Stimulated activated CD8-positive, alpha-beta memory T cell treated with anti-CD3 and anti-CD28 coated beads, Interleukin-7, amount 100 ng/mL, for 4 hours (primary cell): ENCODE data around the gene LGALS3.
"Not testable (repeated sequence)": the region's sequence is repeated elsewhere in the genome, so short reads cannot be mapped to it uniquely, and the experiment has no call there.

Source experiments
- DNase-seq, 2 donors: peaks; one replicate each; pipeline ENCODE4 v3.0.0-alpha.2; 2020; ENCODE audit warnings: low read depth in 2 of 2

Gene LGALS3

DNA sequence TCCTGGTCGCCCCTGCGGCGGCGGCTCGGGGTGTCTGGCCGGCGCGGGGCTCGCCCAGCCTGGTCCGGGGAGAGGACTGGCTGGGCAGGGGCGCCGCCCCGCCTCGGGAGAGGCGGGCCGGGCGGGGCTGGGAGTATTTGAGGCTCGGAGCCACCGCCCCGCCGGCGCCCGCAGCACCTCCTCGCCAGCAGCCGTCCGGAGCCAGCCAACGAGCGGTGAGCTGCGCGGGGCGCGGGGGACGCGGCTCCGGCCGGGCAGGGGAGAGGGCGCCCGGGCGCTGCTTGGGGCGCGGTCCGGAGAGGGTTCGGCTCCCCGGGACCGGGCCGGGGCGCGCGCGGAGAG is at the start of gene LGALS3:
LGALS3 (plus strand) TSS at position 167 of the 342 bp plus-strand sequence. CDS start 8,122 bp downstream, outside the sequence.
- peak in 1 of 2 donors; percentile 33 for DNase-seq

DNA sequence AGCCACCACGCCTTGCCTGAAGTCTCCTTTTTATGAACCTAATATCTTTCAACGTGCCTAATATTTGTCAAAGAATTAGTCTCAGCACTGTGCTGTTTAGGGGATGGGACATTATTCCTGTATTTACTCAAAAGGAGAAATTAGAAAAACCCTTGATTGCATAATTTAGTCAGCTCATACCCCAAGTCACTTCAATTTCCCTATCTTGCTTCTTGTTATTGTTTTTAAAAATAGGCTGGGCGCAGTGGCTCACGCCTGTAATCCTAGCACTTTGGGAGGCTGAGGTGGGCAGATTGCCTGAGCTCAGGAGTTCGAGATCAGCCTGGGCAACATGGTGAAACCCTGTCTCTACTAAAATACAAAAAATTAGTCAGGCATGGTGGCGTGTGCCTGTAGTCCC is 49.1 kb upstream of the LGALS3 start:
- not testable (repeated sequence) for DNase-seq

DNA sequence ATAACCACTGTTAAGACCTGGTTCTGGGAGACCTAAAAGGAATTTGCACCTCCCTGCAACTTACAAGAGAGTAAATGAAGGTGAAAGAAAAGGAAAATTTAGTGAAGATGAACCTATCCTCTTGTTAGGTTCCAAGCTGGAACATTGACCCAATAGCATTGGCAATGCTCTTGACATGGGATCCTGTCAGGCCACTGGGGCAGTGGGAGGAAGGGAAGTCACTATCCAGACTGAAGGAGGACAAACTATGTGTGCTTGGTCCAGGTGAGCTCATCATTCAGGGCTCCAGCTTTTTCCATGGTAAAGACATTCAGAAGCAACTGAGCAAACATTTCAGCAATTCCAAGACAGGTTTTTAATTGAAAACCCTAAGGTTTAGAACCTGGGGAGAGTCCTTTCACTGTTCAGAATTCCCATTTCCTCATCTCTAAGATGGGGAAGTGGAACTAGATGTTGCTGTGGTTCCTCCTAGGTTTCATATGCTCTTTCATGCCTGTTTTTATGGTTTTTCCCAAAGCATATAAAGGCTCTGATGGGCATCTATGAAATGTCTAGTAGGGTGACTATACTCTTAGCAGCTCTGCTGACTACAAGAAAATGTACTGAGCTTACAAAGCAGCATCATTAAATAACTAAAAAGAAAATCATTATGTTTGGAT is 44.5 kb upstream of the LGALS3 start:
- no peak for DNase-seq

DNA sequence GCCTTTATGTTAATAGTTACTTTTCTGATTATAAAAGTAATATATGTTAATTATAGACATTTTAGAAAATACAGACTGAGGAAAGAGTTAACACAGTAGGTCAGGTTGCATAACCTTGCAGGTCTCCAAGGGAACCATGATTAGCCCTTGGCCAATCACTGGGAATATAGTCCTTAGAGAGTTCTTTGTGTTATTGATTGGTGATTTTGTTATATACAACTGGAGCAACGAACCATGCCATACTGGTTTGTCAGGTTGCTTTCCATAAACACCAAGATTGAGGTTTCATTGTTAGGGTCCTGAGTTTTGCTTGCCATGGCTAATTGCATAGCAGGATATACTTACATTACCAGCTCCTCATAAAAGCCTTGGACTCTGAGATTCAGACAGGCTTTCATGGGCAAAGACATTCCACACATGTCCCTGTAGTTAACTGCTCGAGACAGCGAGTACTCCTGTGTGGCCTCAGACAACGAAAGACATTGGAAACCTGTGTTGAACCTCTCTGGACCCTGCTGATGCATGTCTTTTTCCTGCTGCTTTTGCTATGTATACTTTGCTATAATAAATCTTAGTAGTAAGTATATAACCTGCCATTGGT is 43.9 kb upstream of the LGALS3 start:
- no peak for DNase-seq

DNA sequence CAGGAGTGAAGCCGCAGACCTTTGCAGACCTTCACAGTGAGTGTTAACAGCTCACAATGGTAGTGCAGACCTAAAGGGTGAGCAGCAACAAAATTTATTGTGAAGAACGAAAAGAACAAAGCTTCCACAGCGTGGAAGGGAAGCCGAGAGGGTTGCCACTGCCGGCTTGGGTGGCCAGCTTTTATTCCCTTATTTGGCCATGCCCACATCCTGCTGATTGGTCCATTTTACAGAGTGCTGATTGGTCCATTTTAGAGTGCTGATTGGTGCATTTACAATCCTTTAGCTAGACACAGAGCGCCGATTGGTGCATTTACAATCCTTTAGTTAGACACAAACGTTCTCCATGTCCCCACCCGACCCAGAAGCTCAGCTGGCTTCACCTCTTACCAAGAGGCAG is 42.1 kb upstream of the LGALS3 start:
- no peak for DNase-seq

DNA sequence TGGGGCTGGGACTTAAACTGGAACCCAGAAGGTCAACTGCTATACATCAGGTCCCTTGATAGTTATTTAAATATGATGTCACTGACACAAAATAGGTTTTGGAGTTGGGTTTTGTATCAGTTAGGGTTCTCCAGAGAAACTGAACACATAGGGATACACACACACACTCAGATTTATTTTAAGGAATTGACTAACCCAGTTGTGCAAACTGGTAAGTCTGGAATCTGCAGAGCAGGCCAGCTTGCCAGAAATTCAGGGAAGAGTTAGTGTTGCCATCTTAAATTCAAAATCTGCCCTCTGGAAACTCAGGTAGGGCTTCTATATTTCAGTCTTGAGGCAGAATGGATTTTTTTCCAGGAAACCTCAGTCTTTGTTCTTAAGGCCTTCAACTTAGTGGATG is 40.7 kb upstream of the LGALS3 start:
- DNase-seq, result no peak

DNA sequence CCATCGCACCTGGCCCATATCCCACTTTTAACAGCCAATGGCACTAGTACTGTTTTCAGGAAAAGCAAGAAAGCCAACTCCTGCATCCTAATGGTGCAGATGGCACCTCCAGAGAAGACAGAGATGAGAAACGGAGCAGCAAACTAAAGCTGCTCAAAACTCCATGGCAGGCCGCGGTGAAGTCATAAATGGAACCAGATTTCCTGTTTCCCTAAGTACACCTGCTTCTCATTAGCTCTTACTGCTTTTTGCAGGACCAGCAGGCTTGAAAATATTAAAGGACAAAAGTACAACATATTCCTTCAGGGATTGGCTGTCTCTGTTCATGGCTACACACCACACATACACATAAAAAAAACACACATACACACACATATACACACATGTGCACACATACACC is 36.7 kb upstream of the LGALS3 start:
- DNase-seq, result no peak

DNA sequence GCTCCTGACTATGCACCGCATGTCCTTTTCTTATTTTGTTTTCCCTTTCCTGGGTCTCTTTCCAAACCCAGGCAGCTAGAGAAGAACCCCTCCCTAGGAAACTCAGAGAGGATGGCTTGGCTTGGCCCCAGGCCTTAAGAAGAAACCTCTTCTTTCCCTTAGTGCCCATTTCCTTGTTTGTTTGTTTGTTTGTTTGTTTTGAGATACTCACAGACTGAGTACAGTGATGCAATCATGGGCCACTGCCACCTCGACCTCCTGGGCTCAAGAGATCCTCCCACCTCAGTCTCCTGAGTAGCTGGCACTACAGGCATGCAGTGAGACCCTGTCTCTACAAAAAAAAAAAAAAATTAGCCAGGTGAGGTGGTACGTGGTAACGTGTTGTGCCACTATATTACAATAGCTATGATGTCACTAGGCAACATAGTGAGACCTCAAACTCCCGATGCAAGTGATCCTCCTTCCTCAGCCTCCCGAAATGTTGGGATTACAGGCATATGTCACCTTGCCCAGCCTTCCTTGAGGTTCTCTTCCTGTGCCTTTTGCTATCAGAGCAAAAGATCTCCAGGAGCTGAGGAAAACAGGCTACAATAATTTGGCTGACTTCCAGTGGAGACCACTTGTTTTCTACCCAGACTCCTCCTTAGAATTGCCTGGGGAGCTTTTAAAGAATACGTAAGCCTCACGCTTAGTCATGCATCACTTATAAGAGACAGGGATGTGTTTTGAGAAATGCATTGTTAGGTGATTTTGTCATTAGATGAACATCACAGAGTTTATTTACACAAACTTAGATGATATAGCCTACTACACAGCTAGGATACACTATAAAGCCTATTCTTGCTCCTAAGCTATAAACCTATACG is 34.5 kb upstream of the LGALS3 start:
- DNase-seq, result no peak

DNA sequence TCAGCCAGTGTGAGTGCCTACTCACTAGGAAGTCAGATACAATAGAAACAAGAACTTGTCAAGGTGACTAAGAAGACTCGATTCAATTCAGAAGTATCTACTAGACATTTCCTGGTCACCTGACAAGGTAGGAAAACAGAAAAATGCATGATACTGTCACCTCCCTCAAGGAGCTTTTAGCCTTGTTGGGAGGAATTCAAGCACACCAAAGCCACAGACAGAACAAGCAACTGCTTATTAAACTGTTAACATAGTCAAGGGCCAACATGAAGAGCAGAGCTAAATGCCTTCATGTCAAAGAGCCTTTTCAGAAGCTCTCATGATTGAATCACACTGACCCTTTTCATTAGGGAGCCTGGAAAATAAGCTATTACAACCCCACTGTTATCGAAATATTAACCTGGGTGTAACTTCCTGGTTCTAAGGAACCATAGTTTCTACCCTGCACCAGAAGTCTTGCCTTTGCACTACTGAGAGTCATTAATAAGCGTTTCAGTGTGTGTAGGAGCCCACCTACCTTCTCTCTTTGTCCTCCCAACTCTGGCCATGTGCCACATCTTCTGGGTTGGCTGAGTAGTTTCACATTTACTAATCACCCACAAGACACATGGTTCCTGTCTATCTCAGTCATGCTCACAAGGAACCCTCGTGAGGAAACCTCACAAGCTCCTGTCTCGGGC is 31.0 kb upstream of the LGALS3 start:
- DNase-seq, result peak; percentile 35 to 39

DNA sequence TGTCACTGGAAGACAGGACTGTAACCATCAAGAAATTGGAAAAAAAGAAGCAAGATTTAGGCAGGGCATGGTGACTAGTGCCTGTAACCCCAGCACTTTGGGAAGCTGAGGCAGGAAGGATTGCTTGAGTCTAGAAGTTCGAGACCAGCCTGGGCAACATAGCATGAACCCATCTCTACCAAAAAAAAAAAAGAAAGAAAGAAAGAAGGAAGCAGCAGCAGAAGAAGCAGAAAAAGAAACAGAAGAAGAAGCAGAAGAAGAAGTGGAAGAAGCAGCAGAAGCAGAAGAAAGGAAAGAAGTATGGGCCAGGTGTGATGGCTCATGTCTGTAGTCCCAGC is 30.5 kb upstream of the LGALS3 start:
- no peak for DNase-seq

DNA sequence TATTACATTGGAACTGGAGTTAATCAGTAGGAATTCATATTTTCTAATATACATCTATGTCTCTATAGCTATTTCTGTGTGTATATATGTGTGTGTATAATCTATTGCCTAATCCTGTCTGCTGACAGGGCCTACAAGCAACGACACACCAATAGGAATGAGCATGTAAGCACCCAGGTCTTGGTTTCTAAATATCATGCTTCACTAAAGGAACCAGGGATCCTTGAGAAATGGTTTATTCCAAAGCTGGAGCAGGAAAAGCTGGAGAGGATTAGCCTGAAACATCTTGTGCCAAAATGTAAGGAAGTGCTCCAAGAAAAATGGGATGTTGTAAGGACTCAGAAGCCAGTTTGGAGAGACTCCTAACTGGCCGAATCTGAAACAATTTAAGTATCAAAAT is 29.3 kb upstream of the LGALS3 start:
- no peak for DNase-seq

DNA sequence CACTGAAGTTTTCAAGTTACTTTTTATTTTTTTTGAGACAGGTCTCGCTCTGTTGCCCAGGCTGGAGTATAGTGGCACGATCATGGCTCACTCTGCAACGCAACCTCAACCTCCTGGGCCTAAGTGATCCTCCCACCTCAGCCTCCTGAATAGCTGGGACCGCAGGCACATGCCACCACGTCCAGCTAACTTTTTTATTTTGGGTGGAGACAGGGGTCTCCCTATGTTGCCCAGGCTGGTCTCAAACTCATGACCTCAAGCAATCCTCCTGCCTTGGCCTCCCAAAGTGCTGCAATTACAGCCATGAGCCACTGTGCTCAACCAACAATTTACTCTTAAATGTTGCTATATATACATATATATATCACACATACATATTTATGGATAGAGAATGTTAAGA is 27.4 kb upstream of the LGALS3 start:
- no peak for DNase-seq

DNA sequence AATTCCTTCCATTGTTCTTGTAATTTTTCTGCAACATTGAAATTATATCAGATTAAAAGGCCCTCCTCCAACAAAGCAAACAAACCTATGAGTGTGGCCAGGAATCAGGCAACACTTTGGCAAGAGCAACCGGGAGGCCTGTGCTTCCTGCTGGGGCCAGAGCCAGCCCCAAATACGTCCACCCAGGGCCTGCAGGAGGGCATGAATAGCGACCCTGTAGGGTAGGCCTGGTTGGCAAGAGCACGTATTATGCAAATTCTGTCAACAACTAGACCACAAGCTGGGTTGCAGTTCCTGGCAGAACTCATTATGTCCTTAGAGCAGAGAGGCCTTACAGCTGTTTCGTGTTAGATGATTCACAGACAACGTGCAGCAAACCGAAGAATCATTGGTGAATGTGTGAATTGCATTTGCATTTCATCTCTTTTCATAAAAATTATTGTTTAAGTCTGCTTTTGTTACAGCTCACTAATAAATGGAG is 26.9 kb upstream of the LGALS3 start:
- peak in 1 of 2 donors; percentile 21 for DNase-seq

DNA sequence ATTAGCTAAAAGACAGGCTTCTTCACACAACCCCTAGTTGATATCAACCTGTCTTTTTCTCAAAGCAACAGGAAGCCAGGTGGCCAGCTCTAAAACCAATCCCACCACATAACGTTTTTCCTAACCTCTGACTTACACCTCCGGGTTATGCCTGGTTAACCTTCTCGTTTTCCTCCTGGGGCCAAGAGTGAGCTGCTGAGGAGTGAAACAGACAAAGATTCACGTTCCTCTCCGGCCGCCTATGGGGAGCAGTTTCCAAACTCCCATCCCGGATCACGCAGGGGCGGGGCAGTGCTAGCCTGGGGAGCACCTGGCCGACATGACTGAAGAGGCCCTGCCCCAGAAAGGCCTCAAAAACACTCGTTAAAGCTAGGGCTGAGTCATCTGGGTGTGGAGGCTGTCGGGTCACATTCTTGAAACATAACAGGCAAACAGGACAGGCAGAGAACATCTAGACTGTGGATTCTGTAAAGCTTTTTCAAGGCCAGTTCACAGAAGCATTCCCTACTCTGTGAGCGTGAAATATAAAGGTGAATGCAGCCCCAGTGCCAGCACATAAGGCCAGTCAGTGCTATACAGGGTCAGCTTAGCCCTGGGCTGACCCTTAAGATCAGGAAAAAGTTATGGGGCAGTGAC is 25.9 kb upstream of the LGALS3 start:
- DNase-seq, result peak in 1 of 2 donors; percentile 25

DNA sequence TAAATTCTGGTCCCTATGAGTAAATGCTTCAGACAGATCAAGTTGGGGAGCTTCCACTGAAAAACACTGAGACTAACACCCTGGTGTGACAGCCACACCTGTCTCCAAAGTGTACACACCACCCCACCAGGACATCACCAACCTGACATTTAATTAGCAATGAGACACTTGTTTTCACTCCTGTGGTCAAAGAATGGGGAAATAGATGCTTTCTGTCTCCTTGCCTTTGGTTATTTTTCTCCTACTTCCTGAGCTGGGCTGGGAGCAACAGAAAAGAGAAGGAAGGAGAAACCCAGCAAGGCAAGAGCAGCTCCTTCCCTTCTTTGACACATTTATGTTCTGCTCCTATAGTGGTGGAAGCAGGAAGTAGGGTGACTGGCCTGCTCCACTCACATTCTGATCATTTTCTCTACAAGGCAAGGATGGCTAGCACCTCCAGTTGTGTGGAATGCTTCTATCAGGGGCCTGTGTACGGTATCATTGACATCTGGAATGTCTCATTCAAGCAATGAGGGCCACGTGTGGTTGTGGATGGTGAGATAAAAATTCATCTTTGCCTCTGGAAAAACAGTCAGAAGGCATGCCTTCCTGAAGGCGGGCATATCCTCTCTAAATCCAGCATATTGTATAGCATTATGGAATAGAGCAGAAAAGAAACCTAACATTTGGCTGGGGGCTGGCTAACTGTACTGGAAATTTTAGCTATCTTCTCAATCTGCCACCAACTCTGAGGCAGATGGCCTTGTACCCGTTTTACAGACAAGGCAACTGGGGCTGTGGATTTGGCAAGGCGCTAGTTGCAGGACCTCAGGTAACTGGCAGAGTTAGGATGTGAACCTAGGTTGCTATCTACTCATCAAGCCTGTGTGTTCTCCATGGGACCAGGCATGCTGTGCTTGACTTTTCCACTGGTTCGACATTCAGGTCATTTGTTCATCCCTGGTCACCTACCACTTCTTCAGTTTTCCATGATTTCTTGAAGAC is 24.8 kb upstream of the LGALS3 start:
- DNase-seq, result no peak

DNA sequence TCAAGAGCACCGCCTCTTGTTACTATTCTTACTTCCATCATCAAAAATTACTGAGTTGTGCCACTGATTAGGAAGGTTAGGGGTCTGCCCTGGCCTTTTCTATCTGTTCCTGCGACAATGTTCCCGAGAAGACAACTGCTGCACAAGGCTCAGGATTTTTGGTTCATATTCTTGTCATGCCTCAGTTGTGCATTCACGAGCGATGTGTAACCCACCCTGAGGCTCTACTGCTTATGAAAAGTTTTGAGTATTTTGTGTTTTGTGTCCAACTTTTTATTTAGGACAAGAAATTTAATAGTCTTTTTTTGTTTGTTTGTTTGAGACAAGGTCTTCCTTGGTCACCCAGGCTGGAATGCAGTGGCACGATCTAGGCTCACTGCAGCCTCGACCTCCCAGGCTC is 23.1 kb upstream of the LGALS3 start:
- no peak for DNase-seq

DNA sequence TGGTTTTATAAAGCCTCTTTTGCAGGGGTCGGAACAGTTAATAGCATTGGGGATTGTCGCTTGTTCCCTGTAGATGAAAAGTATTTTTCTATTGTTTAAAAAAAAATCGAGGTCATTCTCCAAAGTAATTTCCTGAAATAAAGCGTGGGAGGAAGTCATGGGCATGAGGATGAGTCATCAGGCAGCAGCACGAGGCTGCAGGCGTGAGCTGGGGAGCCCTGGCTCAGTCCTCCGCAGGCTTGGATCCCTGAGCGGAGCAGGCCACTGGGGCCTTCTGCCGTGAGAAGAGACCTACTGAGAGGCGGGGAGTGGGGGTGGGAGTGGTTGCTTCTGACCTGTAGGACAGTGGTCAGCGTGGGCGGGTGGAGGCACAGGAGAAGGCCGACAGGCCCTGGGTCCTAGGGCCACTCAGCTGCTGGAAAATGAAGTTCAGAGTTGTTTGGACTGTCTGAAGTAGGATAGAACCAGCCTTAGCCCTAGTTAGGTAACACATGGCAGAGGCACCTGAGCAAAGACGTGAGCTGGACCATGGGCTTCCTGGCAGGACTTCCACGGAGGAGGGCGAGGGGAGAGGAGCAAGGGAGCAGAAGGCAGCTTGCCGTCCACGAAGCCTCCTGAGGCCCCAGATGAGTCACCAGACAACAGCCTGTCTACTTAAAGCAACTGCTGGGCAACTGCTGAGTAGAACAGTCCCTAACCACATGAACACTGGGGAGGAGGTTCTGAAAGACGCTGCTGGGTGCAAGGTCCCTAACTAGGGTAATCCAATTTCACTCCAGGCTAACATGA is 21.1 kb upstream of the LGALS3 start:
- DNase-seq, result peak in 1 of 2 donors; percentile 19

DNA sequence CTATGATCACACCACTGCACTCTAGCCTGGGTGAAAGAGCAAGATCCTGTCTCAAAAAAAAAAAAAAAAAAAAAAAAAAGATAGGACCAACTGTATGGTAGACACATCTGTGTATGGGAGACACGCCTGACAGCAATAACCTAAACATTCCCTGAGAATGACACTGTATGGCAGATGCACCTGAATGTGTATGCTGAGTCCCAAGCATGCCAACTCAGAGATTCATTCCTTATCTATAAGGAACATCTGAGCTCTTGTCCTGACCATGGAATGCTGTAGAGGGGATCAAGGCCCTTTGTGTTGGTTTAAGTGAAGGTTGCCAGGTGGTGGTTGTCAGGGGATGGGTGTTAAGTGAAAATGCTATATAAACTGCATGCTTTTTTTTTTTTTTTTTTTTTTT is 19.2 kb upstream of the LGALS3 start:
- no peak for DNase-seq

DNA sequence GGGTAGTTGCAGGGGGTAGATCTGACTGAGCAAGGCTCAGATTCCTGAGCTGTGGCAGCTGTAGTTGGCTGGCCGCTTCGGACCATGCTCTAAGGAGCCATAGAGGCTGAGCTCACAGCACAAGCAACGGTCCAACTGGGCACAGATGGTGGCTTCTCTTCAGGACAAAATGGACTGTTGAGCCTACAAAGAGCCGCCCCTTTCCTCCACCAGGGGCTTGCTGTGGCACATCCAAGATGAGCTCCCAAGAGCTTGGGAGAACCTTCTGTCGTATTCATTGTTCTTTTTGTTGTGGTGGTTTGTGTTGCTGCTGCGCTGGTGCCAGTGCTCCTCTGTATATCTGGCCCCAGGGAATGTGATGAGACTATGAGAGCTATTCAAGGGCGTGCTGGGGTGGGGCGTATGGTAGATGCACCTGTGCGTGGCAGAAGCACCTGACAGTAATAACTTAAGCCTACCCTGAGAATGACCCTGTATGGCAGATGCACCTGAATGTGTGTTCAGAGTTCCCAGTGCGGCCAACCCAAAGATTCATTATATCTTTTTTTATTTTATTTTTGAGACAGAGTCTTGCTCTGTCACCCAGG is 17.8 kb upstream of the LGALS3 start:
- no peak for DNase-seq
